ENCODE results near the gene PDE4D.
"Not testable (repeated sequence)": the region's sequence is repeated elsewhere in the genome, so short reads cannot be mapped to it uniquely, and the experiment has no call there.

The PDE4D gene

DNA sequence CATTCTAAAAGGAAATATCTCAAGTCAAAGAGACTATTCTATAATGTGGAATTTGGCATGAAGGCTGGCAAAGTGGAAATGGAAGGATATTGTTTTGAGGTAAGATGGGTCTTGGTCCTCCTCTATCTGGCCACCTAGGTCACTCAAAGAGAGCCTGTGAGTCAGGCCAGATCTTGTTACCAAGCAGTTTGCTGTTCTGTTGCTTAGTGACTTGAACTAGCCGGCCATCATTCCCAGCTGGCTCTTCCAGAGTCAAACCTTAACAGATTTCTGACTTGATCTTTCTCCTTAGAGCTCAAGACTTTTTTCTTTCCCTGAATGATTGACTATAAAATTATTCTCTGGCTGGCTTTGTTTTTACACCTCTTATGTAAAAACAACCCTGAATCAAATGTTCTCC is 136.1 kb downstream of the PDE4D start:
- no peak for DNase-seq (ENCODE audit: low spot score in 2 of 2)
- H3K27ac Mint-ChIP-seq: no peak overlapping the region
- H3K36me3 Mint-ChIP-seq: no peaks in the 10 kb centered on the region
- H3K4me1 Mint-ChIP-seq: no peaks in the 10 kb centered on the region
- no peak overlapping the region for H3K4me3 Mint-ChIP-seq
- no peak for ATAC-seq
- H3K9me3 Mint-ChIP-seq: no peaks in the 10 kb centered on the region

DNA sequence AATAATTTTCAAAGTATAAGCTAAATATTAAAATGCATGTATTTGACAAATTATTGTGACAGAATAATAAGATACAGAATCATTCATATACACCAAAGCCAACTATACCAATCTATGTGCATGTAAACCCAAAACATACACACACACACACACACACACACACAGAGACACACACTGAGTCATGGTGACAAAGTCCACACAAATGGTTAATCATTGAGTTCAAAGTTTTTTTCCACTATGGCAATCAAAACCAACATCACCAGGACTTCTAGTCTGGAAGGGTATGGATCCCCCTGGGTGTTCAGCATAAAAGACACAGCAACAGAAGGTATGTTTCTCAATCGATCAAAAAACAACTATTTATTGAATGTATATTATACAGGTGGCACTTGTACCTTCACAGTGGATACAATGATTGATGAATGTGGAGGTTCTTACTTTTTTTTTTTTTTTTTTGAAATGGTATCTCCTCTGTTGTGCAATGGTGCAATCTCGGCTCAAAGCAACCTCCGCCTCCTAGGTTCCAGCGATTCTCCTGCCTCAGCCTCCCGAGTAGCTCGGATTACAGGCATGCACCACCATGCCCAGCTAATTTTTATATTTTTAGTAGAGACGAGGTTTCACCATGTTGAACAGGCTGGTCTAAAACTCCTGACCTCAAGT is 137.0 kb downstream of the PDE4D start:
- no peaks in the 10 kb centered on the region for H3K9me3 Mint-ChIP-seq
- no peak overlapping the region for H3K27ac Mint-ChIP-seq
- H3K36me3 Mint-ChIP-seq: no peaks in the 10 kb centered on the region
- DNase-seq (ENCODE audit: low spot score in 2 of 2): no peak
- H3K4me3 Mint-ChIP-seq: no peak overlapping the region
- no peak for ATAC-seq
- H3K4me1 Mint-ChIP-seq: no peaks in the 10 kb centered on the region

DNA sequence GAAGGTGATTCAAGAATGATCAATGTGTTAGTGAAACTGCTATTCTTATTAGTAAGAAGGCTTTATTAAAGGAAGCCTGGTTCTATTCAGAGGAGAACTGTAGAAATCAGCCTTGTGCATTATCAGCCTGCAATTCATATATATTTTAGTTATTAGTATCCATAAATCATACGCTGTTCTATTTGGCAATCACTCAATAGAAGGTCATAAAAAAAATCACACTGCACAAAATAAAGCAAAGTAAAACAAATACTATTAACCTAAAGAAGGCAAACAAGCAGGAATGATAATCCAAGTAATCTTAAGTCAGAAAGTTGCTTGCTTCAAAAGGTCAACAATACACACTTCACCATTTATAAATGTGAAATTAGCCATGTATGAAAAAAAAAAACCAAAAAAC is 138.1 kb downstream of the PDE4D start:
- DNase-seq (ENCODE audit: low spot score in 2 of 2) (no peak), ATAC-seq (no peak)
- Mint-ChIP-seq H3K27ac (no peak overlapping the region), H3K9me3 (no peaks in the 10 kb centered on the region), H3K4me1 (no peaks in the 10 kb centered on the region), H3K4me3 (no peak overlapping the region), H3K36me3 (no peaks in the 10 kb centered on the region)

DNA sequence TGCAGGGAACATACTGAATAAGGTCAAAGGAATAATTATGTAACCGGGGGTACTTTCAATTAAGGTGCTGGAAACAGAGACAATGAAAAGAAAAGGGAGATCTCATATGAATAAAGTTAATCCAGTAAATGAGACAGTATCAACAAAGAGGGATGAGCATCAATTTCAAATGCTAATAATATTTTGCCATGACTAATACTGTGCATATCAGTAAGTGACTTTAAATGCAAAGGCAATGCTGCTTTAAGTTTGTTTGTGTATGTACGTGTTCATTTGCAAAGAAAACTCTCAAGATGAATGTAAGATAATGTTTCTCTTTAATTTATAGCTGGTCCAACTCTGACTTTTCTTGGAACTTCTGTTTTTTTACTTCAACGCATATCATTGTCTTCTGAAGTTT is 139.9 kb downstream of the PDE4D start:
- DNase-seq (ENCODE audit: low spot score in 2 of 2) (no peak), ATAC-seq (no peak)
- no peaks in the 10 kb centered on the region for H3K36me3 Mint-ChIP-seq
- no peaks in the 10 kb centered on the region for H3K4me1 Mint-ChIP-seq
- H3K9me3 Mint-ChIP-seq: no peaks in the 10 kb centered on the region
- H3K4me3 Mint-ChIP-seq: no peak overlapping the region
- no peak overlapping the region for H3K27ac Mint-ChIP-seq

DNA sequence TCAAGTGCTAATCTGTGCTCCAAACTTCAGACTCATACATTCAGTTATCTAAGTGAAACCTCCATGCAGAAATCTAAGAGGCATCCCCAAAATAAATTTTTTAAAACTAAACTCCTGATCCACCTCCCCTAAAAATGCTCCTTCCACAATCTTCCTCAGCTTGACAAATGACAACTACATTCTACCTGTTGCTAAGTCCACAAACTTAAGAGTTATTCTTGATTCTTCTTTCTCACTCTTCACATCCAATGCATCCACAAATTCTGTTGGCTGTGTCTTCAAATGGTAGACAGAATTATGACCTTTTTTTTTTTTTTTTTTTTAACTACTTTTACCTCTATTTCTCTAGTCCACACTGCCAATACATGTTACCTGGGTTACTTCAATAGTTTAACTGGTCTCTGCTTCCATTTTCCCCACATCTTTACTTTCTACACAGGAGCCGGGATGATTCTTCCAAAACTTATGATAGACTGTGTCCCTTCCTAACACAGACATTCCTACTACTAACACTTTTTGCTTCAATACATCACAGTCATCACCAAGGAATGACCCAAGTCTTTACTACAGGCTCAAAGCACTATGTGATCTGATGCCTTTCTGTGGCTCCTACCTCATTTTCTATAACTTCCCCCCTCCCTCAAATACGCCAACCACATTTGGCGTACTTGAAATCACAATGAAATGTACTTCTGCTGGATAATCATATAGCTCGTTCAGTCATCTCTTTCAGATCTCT is 143.6 kb downstream of the PDE4D start:
- DNase-seq (ENCODE audit: low spot score in 2 of 2) (no peak), ATAC-seq (no peak)
- H3K36me3 Mint-ChIP-seq: no peaks in the 10 kb centered on the region
- no peak overlapping the region for H3K27ac Mint-ChIP-seq
- no peaks in the 10 kb centered on the region for H3K4me1 Mint-ChIP-seq
- H3K4me3 Mint-ChIP-seq: no peak overlapping the region
- peaks cover 7% of the 10 kb centered on the region for H3K9me3 Mint-ChIP-seq

DNA sequence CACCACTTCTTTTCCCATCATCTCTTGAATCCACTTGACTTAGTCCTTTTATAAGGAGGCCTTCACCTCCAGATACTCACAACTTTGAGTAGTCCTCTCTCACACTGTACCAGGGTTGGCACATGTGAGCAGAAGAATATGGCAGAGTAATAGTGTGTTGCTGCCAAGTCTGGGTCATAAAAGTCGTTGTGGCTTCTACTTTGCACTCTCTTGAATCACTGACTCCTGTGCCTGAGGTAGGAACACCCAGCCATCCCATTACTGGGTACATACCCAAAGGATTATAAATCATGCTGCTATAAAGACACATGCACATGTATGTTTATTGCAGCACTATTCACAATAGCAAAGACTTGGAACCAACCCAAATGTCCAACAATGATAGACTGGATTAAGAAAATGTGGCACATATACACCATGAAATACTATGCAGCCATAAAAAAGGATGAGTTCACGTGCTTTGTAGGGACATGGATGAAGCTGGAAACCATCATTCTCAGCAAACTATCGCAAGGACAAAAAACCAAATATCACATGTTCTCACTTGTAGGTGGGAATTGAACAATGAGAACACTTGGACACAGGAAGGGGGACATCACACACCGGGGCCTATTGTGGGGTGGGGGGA is 145.4 kb downstream of the PDE4D start:
- H3K36me3 Mint-ChIP-seq; H3K4me1 Mint-ChIP-seq; H3K4me3 Mint-ChIP-seq; DNase-seq (ENCODE audit: low spot score in 2 of 2); H3K27ac Mint-ChIP-seq; ATAC-seq; H3K9me3 Mint-ChIP-seq: not testable (repeated sequence)

DNA sequence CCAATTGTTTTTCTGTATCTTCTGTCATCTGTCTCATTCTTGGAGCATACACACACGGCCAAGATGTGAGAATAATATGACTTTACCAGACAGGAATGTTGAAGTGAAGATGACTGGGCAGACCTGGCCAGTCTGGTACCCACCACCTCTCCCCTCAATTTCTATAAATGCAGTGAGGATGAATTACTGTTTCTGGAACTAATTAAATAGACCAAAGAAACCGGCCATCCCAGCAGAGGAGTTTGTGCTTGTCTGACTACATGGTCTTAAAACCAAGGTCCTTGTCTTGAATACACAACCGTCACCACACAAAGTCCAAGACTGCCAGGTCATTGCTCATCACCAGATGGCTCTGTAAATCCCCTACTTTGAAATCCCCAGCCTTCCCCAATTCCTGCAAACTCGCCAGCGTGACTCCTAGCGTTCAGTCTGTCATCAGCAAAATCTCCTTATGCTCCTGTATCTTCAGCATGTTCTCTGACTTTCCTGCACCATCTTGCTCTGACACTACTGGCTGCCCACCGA is 147.2 kb downstream of the PDE4D start:
- Mint-ChIP-seq H3K4me3 (no peak overlapping the region), H3K27ac (no peak overlapping the region), H3K9me3 (peaks cover 7% of the 10 kb centered on the region), H3K4me1 (no peaks in the 10 kb centered on the region), H3K36me3 (no peaks in the 10 kb centered on the region)
- ATAC-seq (no peak), DNase-seq (ENCODE audit: low spot score in 2 of 2) (no peak)

DNA sequence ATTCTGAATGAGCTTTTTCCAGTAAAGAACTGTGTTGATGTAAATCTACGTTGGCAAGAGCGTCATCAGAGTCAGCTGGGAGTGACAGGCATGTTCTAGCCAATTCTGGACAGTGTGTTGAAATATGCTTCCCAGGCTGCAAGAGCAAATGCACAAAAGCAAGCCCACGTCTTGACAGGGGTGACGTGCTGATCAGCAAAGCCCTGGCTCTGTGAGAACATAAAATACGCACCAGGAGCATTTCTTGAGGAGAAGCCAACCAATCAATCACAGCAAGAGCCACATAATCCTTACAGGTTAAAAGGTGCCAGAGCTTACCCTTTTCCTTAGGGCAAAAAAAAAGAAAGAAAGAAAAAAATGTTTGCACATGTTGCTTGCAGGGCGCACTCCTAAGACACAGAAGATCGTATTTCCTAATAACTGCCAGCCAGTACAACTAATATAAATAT is 148.1 kb downstream of the PDE4D start:
- Mint-ChIP-seq H3K4me3 (no peak overlapping the region), H3K27ac (no peak overlapping the region), H3K4me1 (no peaks in the 10 kb centered on the region), H3K9me3 (peaks cover 7% of the 10 kb centered on the region), H3K36me3 (no peaks in the 10 kb centered on the region)
- DNase-seq (ENCODE audit: low spot score in 2 of 2): no peak
- ATAC-seq: no peak

DNA sequence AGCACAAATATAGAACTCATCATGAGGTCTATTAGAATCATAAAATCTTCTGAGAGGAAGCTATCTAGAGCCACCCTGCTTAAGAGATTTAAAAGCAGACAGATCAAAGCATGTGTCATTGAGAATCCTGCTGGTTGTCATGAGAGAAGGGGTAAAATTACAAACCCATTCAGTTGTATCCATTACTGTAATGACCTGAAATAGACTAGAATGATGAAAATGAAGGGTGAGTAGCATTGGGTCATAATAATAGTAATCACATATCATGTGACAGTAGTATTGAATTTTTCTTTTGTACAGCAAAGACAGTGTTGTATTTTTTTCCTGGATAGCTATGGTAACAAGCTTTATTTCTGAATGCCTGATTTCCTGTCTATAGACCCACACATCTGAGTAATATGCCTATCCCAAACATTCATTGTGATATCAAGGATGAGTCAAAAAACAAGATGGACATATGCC is 149.0 kb downstream of the PDE4D start:
- Mint-ChIP-seq H3K36me3 (no peaks in the 10 kb centered on the region), H3K4me1 (no peaks in the 10 kb centered on the region), H3K4me3 (no peak overlapping the region), H3K27ac (no peak overlapping the region), H3K9me3 (peaks cover 7% of the 10 kb centered on the region)
- ATAC-seq: no peak
- no peak for DNase-seq (ENCODE audit: low spot score in 2 of 2)

DNA sequence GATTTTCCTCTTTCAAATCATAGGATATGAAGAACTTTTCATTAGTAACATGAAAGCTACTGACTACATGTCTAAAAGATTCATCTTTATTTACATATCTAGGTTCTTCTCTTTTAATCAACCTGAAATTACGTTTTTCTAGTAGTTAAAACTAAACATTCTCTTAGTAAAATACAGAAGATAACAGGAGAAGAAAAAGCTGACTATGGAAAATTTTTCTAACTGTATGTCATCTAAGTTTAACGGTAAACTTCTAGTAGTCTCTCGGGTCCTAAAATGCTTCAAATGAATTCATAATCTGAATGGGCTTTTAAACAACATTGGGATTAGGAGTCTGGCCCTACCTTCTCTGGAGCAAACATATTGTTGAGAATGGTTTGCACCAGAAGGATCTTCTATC is 151.9 kb downstream of the PDE4D start:
- peaks cover 2% of the 10 kb centered on the region for H3K9me3 Mint-ChIP-seq
- no peaks in the 10 kb centered on the region for H3K36me3 Mint-ChIP-seq
- DNase-seq (ENCODE audit: low spot score in 2 of 2): no peak
- no peak for ATAC-seq
- no peak overlapping the region for H3K27ac Mint-ChIP-seq
- no peaks in the 10 kb centered on the region for H3K4me1 Mint-ChIP-seq
- no peak overlapping the region for H3K4me3 Mint-ChIP-seq

DNA sequence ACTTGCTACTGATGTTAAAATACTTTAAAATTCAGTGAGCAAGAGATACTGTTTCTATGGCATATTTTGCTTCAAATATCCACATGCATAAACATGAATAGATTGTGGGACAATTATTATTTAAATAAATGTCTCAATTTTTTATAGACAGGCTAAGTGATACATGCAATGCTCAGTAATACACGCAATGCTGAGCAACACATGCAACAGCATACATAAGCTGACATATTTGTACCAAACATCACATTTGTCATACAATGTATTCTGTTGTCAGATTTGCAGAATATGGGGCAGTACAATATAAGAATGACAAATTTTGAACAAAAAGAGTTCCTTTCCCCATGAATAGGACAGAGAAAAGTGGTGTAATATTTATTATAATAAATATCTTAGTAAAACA is 155.5 kb downstream of the PDE4D start:
- H3K36me3 Mint-ChIP-seq: no peaks in the 10 kb centered on the region
- H3K27ac Mint-ChIP-seq: no peak overlapping the region
- DNase-seq (ENCODE audit: low spot score in 2 of 2) (no peak), ATAC-seq (no peak)
- no peaks in the 10 kb centered on the region for H3K4me1 Mint-ChIP-seq
- no peaks in the 10 kb centered on the region for H3K9me3 Mint-ChIP-seq
- no peak overlapping the region for H3K4me3 Mint-ChIP-seq

DNA sequence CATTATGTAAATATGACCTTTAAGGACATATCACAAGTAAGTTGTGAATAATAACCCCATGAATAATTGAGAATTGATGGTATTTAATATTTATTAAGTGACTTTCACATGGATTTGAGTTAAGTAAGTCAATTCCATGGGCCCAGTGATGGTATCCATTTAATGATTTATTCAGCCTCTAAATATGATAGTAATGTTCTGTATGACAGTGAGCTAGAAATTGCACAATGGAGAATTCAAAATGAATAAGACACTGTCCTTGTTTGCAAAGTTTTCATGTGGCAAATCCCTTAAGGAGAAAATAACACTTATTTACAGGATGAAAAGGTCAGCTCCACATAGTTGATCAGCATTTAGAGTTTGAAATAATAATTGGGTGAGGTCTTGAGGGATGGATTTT is 160.7 kb downstream of the PDE4D start:
- no peaks in the 10 kb centered on the region for H3K4me1 Mint-ChIP-seq
- DNase-seq (ENCODE audit: low spot score in 2 of 2) (no peak), ATAC-seq (no peak)
- H3K9me3 Mint-ChIP-seq: no peaks in the 10 kb centered on the region
- H3K36me3 Mint-ChIP-seq: no peaks in the 10 kb centered on the region
- no peak overlapping the region for H3K27ac Mint-ChIP-seq
- no peak overlapping the region for H3K4me3 Mint-ChIP-seq

DNA sequence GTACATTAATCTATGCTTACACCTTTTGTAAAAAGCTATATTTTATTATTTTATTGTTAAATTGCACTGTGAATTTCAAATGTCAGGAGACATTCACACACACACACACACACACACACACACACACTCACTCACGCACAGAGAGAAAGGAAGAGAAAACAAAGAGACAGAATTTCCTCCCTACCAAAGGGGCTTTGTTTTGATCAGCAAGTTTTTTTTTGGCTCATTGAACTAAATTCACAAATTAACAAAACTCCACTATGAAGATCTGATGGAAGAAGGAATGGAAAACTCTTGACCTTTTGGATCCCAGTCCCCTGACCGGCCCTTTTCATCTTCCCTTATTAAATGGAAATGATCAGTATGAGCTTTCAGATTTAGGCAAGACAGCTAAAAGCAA is 161.2 kb downstream of the PDE4D start:
- H3K4me1 Mint-ChIP-seq: no peaks in the 10 kb centered on the region
- H3K36me3 Mint-ChIP-seq: no peaks in the 10 kb centered on the region
- H3K9me3 Mint-ChIP-seq: no peaks in the 10 kb centered on the region
- no peak for DNase-seq (ENCODE audit: low spot score in 2 of 2)
- H3K27ac Mint-ChIP-seq: no peak overlapping the region
- no peak for ATAC-seq
- H3K4me3 Mint-ChIP-seq: no peak overlapping the region

DNA sequence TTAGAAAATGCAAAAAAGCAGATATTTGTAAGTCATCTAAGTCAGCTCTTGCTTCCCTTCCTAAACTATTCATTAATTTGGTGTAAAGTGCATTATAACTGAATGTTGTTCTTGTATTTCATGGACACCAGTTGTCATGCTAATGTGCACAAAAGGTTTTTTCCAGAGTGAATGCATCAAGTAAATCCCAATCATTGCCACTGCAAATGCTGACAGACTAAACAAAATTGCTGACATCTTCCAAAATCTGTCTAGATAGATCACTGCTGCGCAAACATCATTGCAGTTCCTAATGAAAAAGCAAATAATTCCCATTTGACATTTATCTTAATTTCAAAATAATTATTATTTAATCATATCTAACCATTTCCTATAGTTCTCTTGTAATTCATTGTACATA is 161.7 kb downstream of the PDE4D start:
- ATAC-seq (no peak), DNase-seq (ENCODE audit: low spot score in 2 of 2) (no peak)
- Mint-ChIP-seq H3K4me3 (no peak overlapping the region), H3K27ac (no peak overlapping the region), H3K36me3 (no peaks in the 10 kb centered on the region), H3K9me3 (no peaks in the 10 kb centered on the region), H3K4me1 (no peaks in the 10 kb centered on the region)

DNA sequence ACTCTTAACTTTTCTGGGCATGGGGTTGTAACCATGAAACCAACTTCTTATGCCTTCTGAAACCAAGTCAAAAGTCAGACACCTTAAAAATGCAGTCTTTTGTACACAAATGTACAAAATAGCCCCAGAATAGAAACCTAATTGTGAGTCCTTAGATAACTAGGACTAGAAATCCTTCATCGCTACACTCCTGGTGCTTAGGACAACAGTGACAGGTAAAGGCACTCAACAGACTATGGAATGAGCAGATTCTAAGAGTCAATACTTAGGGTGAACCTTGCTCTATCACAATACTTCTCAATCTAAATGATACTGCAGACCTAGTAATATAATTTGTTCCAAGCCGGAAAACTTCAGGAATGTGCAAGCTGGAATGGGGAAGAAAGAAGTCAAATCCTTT is 163.7 kb downstream of the PDE4D start:
- DNase-seq (ENCODE audit: low spot score in 2 of 2): no peak
- Mint-ChIP-seq H3K4me1 (no peaks in the 10 kb centered on the region), H3K36me3 (no peaks in the 10 kb centered on the region), H3K27ac (no peak overlapping the region), H3K9me3 (no peaks in the 10 kb centered on the region), H3K4me3 (no peak overlapping the region)
- no peak for ATAC-seq

DNA sequence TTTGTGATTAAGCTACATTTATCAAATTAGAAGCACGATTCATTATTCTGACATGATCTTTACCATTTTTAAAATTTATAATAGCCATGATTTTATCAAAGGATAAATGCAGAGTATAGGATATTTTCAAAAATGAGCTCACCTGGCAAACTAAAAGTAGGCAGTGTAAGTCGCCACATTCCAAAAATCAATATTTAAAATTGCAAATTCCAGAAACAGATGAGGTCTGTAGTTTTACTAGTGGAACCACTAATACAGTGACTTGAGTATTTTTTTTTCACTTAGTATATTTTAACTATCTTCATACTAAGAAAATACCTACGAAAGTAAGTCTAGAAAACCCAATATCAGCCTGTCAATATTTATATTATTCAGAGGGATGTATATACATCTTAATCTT is 164.2 kb downstream of the PDE4D start:
- Mint-ChIP-seq H3K4me1 (no peaks in the 10 kb centered on the region), H3K4me3 (no peak overlapping the region), H3K9me3 (no peaks in the 10 kb centered on the region), H3K36me3 (no peaks in the 10 kb centered on the region), H3K27ac (no peak overlapping the region)
- no peak for ATAC-seq
- no peak for DNase-seq (ENCODE audit: low spot score in 2 of 2)

Data from stimulated activated effector memory CD8-positive, alpha-beta T cell treated with anti-CD3 and anti-CD28 coated beads, Interleukin-12 subunit alpha, Interleukin-12 subunit beta, amount 100 ng/mL, for 72 hours (primary cell).